ENCODE measurements around the gene NR1H4.

DNA sequence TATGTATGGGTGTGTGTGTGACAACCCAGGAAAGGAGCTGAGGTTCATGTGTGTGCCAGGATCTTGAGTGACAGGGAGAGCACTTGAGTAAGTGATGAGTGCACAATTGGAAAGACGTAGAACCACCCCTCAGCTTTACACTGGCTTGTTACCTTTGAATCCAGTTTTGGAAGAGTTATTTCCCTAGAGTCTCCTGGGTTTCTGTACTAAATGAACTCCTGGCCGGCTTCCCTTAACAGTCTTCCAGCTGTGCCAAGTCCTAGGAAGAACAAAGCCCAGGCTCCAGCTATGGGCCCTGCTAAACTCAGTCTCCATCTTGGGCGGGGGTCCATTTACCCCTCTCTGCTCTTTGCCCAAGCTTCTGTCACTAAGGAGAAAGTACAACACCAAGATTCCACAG, 19.7 kb upstream of the NR1H4 start:
- TF ChIP-seq, protein P1, sequence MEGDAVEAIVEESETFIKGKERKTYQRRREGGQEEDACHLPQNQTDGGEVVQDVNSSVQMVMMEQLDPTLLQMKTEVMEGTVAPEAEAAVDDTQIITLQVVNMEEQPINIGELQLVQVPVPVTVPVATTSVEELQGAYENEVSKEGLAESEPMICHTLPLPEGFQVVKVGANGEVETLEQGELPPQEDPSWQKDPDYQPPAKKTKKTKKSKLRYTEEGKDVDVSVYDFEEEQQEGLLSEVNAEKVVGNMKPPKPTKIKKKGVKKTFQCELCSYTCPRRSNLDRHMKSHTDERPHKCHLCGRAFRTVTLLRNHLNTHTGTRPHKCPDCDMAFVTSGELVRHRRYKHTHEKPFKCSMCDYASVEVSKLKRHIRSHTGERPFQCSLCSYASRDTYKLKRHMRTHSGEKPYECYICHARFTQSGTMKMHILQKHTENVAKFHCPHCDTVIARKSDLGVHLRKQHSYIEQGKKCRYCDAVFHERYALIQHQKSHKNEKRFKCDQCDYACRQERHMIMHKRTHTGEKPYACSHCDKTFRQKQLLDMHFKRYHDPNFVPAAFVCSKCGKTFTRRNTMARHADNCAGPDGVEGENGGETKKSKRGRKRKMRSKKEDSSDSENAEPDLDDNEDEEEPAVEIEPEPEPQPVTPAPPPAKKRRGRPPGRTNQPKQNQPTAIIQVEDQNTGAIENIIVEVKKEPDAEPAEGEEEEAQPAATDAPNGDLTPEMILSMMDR (IDR thresholded peaks at IDR 0.05; ENCODE audit: insufficient read depth, low read depth, low read length), result no peak
- TF ChIP-seq EZH2 (IDR thresholded peaks at IDR 0.05; ENCODE audit: insufficient read depth, low read length), result no peak

Measured in astrocyte (in vitro differentiated cells and primary cell).